ENCODE results near the gene HSPG2.
"Not testable (repeated sequence)": the region's sequence is repeated elsewhere in the genome, so short reads cannot be mapped to it uniquely, and the experiment has no call there.

HSPG2 gene

DNA sequence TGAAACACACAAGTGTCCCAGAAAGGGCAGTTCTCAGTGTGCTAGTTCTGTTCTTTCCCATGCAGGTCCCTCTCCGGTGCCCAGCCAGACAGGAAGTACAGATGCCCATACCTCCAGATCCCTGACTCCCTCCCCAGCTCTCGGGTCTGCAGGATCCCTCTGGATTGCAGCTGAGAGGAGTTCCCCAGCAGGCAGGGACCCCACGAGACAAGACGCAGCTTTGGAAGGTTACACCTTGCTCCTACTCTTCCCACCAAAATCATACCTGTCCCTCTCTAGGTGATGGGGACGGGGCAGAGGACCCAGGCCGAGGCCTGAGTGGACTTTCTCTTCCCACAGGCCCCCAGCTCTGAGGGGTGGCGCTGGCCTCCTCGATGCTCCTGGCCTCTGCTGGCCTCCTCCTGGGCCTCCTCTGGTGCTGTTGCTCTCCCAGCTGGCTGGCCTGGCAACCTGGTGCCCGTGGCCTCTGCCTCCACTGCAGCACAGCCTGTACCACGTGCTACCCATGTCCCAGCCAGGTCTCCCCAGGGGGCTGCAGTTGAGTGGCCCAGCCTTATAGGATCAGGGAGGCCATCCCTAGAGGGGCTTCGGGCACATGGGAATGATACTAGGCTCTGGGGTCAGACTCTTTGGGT is 115.6 kb downstream of the HSPG2 start:
- DNase-seq, result no peak

DNA sequence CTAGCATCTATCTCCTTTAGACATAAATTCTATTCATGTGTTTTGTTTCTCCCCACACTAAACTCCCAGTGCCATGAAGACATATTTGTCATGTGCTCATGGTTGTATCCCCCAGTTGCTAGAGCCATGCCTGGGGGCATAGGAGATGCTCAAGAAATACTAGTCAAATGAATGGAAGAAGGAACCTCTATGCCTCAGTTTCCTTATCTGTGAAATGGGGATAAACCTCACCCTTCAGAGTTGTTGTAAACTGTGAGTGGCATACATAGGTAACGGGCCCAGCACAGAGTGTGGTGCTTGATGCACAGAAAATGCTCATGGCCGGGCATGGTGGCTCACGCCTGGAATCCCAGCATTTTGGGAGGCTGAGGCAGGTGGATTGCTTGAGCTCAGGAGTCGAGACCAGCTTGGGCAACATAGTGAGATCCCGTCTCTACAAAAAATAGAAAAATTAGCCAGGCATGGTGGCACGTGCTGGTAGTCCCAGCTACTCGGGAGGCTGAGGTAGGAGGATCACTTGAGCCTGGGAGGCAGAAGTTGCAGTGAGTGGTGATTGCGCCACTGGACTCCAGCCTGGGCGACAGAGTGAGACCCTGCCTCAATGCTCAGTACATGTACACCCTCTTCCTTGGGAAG is 116.4 kb downstream of the HSPG2 start:
- DNase-seq, result no peak

- no peak for DNase-seq
Measured at GRCh38 chr1:21818656-21819055, 118.5 kb downstream of the HSPG2 start.

DNA sequence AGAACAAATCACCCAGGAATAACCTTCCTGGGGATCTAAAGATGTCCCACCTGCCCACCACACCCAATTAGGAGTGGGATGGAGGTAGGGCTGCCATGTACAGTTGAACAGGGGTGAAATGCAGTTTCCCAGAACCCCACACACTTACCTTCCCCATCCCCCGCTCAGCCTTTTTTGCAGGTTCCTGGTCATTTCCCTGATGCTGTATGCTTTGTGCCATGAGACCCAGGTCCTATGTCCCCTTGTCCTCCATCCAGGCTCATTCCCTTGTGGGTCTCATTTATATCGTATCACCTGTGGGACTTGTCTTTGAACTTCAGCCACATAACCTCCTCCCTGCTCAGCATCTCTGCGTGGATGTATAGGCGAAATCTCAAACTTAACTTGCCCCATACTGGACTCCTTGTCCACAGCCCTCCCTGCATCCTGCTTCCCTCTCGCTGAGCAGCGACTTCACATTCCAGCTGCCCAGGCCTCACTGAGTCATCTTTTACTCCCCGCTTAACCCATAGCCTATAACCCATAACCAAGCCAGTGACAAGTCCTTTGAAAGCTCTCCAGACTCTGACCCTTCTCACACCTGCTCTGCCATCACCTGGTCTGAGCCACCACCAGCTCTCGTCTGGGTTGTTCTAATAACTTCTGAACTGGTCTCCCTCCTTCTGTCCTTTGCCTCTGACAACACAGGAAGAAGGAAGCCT is 120.4 kb downstream of the HSPG2 start:
- DNase-seq, result no peak

DNA sequence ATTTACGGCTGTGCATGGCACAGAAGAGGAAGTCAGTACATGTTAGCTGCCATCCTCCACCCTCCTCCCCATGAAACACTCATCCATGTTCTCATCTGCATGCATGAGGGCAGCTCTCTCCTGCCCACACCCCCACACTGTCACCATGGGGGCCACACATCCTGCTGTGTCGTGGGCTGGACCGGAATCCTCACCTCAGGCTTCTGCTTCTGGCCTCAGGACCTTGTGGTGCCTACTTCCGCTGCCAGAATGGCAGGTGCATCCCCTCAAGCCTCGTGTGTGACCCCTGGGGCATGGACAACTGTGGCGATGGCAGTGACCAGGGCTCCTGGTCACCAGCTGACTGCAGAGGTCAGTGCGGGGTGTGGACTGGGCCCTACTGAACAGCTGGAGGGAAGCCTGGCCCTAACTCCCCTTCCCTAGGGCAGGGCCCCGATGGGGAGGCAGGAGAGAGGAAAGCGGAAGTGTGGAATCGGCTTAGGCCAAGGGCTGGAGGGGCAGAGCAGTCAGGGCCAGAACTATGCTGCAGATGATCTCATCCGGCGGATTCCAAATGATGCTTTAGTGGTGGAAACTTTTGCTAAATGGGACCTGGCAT is 121.3 kb downstream of the HSPG2 start:
- DNase-seq, result no peak

GRCh38 chr1:21814981-21815582 is 122.0 kb downstream of the HSPG2 start:
- DNase-seq, result no peak

GRCh38 chr1:21814241-21814918 is 122.7 kb downstream of the HSPG2 start:
- DNase-seq, result peak; percentile 4

DNA sequence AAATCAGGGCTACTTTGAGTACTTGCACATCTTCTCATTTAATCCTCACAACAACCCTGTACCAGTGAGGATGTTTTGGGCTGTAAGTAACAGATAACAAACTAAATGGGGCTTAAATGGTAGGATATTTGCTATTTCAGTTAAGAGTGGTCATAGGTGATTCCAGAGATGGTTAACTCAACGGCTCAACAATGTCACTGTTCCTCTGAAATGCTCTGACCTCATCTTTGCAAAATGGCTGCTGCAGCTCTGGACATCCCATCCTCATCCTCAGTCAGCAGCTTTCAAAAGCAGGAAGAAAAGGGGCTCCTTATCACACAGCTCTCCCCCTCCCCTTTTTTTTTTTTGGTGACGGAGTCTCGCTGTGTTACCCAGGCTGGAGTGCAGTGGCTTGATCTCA is 123.6 kb downstream of the HSPG2 start:
- DNase-seq, result no peak

GRCh38 chr1:21811875-21812305 is 125.2 kb downstream of the HSPG2 start, which contains the start of gene LDLRAD2:
Gene LDLRAD2, plus strand, starts transcription at chr1:21812265. Its CDS starts 187 bp downstream, at chr1:21812452.
- DNase-seq, result no peak

DNA sequence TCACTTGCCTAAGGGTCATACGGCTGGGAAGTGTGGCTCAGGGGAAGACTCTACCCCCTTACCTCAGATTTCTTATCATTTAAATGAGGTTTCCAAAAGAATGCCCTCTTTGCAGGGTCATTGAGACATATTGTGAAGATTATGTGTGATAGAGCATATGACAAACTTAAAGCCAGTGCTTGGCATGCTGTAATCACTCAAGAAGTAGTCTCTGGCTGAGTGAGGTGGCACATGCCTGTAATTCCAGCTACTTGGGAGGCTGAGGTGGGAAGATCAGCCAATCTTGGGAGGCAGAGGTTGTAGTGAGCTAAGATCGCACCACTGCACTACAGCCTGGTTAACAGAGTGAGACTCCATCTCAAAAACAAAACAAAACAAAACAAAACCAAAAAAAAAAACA is 132.6 kb downstream of the HSPG2 start:
- DNase-seq, result no peak

DNA sequence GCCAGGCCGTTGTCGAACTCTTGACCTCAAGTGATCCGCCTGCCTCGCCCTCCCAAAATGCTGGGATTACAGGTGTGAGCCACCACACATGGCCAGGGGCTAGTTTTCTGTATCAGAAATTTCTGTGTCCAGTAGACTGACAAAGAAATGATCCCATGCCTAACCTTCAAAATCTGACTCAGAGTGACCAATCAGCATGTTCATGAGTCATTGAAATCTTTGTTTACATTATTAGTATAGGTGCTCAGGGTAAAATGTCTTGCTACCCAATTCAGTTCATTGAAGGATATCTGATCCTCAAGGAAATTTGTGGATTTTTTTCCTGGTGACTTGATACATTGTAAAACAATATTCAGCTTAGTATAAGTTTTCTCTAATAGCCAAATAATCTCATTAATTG is 136.0 kb downstream of the HSPG2 start:
- no peak for DNase-seq

- no peak for DNase-seq
Measured at GRCh38 chr1:21799730-21800129, 137.4 kb downstream of the HSPG2 start.

DNA sequence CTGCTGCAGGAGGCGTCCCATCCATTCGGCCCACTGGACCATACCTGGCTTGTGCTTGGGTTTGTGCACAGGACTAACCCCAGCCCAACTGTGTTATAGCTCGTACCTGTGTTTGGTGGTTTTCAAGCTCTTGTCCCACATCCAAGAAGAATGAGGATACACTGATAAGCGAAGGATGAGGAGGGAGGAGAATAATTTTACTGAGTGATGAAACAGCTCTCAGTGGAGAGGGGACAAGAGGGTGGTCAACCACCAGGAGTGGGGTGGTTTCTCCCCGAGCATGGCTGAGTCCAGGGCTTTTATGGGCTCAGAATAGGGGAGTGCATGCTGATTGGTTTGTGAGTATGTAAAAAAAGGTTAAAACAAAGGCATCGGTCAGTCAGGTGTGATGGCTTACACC is 142.0 kb downstream of the HSPG2 start:
- no peak for DNase-seq

DNA sequence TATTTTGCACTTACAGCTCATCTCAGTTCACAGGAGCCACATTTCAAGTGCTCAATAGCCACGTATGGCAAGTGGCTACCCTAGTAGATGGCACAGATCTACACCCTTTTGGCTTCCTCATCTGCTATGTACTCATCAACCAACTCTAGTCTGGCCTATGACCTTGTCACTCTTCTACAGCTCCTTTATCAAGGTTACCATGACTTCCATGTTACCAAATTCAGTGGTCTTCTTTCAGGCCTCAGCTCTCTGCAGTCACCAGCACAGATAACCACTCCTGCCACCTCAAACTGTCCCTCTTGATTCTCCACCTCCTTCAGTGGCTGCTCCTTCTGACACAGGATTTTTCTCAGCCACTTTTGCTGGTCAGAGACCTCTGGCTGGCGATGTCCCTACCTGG is 142.5 kb downstream of the HSPG2 start:
- DNase-seq, result no peak

GRCh38 chr1:21793104-21793503 is 144.0 kb downstream of the HSPG2 start:
- no peak for DNase-seq

- no peak for DNase-seq
Measured at GRCh38 chr1:21786640-21787039, 150.5 kb downstream of the HSPG2 start.

- not testable (repeated sequence) for DNase-seq
Measured at GRCh38 chr1:21785764-21786163, 151.3 kb downstream of the HSPG2 start.

GRCh38 chr1:21783679-21784603 is 153.2 kb downstream of the HSPG2 start:
- no peak for DNase-seq

DNA sequence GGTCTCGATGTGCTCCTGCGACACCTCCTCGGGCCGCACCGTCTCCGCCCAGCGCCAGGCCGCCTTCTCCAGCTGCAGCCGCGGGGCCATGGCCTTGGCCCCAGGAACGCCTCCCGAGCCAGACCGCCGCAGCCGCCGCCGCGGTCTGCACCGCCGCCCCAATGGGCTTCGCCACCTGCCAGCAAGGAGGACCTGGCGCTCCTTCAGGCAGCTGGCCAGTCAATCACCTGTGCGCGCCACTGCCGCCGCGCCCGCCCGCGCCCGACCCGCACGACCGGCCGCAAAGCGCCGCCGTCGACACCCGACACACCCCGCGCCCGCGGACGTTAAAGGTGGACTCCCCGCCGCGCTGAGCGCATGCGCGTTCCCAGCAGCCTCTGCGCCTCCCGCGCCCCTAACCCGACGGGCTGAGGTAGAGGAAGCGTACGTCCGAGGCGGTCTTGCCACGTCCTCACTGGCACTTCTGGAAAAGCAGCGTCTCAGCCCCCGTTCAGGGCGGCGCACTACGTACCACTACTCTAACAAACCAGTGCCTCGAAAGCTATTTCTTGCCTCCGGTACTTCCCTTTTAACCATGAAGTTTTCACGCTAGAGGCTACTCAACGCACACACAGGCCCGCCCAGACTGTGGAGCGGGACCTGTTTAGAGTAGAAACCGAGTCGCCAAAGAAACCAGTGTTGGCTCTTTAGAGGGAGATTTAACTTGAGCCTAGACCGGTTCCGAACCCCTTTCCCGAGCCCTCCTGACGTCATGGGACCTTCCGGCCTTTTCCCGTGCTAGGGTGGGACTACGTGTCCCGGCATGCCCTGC is 154.0 kb downstream of the HSPG2 start, which contains the start of gene USP48:
TSS of gene USP48 (minus strand) at position 282 of the 811 bp plus-strand sequence. CDS start at position 90, 192 bp downstream.
- peak; percentile 90 for DNase-seq

- peak; percentile 23 for DNase-seq
Measured at GRCh38 chr1:21782349-21782867, 154.7 kb downstream of the HSPG2 start.

Measured in activated T-cell treated with anti-CD3 and anti-CD28 coated beads for 4 hours (primary cell).